Hindlimb muscle (tissue), 1 donor: Measurements from ENCODE around the gene TLN1. TPM values are rescaled to one million over a fixed set of nuclear protein-coding genes. Genes with fewer than 3 reads are reported as not detected.

Experiments
- DNase-seq: peaks from one replicate; pipeline ENCODE4 v3.0.0-alpha.2; 2013
- polyA plus RNA-seq: library from polyadenylated mRNA; unstranded; fragments of 120-200 nt; gene quantifications from one replicate; pipeline ENCODE4 v1.2.1, GENCODE V29; 2013; ENCODE audit not compliant: insufficient read length

Gene TLN1
- polyA plus RNA-seq, 1 donor, result 117 TPM

GRCh38 chr9:35728041-35728971, 3.7 kb downstream of the TLN1 start:
- DNase-seq, result no peak

DNA sequence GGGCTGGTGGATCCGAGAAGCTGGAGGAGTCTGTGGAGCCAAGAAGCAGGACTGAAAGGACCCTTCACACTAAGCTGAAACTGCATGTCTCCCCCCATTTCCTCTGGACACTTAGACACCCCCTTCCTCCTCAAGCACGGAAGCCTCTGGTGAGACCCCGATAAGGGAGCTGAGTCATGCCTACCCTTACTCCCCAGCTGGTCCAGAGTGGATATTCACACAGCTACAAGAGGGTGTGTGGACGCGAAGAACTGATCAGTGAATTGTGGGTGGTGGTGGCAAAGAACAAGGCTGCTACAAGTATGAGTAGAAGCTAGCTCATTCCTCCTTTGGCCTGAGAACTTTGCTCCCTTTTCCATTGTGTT, 4.3 kb downstream of the TLN1 start:
- no peak for DNase-seq

- DNase-seq, result no peak
Measured at GRCh38 chr9:35726931-35727330, 5.1 kb downstream of the TLN1 start.

- DNase-seq, result no peak
Measured at GRCh38 chr9:35725362-35725761, 6.6 kb downstream of the TLN1 start.

DNA sequence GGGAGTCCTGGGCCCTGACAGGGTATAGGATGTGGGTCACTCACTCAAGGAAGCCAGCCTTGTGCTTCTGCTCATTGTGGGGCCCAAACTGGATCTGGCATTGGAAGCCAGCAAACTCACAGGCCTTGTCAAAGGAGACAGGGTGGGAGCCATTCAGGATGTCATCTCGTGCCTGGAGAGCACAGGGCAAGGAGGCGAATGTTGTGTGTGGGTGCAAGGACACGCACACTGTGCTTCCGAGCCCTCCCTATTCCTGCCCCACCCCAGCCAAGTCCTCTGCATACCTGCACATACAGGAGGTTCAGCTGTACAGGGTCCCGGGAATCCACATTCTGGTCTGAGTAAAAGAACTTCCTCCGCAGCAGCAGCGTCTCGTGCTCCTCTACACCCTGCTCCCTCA, 8.1 kb downstream of the TLN1 start:
- DNase-seq, result no peak

GRCh38 chr9:35723426-35723825, 8.6 kb downstream of the TLN1 start:
- DNase-seq, result no peak

GRCh38 chr9:35719546-35719945, 12.4 kb downstream of the TLN1 start:
- DNase-seq, result no peak

DNA sequence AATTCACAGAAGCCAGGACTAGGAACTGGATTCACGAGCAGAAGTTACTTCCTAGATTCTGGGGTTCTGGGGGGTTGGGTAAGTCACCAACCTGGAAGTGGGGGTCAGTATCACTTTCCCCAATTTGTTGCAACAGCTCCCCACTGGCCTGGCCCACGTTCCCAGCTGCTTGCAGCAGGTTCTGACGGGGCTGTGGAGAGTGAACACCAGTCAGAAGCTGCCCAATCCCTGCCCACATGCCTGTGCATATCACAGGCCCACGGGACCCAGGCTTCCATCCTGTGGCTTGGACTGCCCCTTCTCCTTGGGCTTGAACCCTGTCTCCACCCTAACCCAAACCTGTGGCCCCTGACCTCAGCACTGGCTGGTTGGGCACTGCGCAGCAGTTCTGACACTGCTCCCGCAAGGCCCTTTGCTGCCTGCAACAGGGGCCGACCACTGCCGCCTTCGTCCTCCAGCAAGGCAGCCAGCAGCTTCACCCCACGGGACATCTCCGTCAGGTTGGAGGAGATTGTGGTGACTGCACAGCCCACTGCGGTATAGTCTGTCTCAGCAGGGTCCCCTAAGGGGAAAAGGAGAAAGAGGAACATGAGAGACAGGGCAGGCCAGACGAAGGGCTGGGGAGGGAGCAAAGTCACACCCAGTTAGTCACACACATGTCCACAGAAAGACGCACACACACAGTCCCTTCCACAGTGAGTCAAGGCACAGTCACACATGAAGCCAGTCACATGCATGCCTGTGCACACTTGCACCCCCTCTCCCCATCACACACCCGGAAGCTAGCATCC, 13.1 kb downstream of the TLN1 start:
- DNase-seq, result no peak

- DNase-seq, result no peak
Measured at GRCh38 chr9:35717132-35717870, 14.7 kb downstream of the TLN1 start.

GRCh38 chr9:35716230-35716629, 15.8 kb downstream of the TLN1 start:
- no peak for DNase-seq

GRCh38 chr9:35714579-35715252, 17.3 kb downstream of the TLN1 start:
- no peak for DNase-seq

GRCh38 chr9:35714123-35714522, 17.9 kb downstream of the TLN1 start:
- DNase-seq, result no peak

DNA sequence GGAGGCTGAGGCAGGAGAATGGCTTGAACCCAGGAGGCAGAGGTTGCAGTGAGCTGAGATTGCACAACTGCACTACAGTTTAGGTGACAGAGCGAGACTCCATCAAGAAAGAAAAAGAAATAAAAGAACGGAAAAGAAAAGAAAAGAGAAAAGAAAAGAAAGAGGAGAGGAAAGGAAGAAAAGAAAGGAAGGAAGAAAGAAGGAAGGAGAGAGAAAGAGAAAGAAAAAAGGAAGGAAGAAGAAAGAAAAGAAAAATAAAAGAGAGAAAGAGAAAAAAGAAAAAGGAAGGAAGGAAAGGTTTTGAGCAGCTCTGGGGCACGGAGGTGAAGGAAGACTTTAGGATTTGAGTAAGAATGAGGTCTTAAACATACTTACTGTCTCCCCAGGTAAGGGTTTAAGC, 18.4 kb downstream of the TLN1 start:
- no peak for DNase-seq

DNA sequence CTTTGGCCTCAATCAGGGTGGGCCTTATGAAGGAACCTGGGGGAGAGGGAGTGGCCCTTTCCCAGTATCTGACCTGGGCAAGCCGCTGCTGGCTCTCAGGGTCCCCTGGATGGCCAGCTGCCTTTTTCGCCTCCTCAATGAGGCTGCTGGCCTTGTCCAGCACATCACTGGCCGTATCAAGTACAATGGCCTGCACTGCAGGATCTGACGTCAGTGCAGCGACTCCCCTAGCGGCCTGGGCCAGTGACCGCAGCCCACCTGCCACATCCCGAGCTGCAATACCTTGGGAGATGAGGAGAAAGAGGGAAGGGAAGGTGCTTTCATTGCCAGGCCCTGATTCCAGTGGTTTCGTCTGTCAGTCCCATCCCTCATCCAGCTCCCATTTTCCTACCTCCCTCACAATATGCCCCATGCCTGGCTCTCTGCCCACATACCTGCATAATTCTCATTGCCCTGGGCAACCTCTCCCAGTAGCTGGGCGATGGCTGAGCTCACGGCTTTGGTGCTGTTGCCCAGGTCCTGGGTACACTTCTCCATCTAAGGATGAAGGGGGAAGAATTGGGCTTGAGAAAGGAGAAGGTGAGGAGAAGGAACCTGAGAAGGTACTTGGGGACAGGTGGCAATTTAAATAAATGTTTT, 19.1 kb downstream of the TLN1 start:
- no peak for DNase-seq

DNA sequence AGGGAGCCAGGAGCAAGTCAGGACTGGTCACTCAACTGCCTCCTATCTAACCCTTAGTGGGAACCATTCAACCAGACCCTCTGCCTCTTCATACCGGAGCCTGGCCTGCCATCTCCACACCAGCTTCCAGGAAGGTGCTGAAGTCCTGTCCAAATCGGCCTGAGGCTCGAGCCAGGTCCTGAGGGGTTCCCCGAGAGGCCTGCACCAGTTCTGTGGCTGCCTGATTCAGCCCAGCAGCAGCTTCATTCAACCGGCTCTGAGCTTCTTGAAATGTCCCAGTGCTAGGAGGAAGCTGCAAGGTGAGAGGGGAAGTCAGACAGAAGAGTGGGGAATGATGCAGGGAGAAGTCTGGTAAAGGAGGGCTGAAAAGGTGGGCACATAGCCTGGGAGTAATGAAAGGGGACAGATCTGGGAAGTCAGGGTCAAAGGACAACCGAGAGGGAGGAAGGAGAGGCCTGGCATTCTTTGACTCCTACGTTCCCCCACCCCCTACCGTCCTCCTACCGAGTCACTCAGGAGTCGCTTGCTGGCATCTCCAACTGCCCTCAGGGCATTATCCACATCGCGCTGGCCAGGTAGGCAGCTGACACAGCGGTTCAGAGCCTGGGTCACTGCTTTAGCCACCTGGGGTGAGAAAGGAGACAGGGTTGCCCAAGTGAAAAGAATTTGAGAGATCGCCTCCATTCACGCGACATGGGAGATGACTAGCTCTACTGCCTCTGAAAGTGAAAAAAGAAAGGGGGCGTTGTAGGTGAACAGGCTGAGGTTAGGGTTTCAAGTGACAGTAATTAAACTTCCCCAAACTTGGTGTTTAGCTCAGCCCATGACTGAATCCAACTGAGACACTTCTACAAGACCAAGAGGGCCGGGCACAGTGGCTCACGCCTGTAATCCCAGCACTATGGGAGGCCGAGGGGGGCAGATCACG, 20.2 kb downstream of the TLN1 start:
- DNase-seq, result no peak

- no peak for DNase-seq
Measured at GRCh38 chr9:35710818-35711500, 21.0 kb downstream of the TLN1 start.

DNA sequence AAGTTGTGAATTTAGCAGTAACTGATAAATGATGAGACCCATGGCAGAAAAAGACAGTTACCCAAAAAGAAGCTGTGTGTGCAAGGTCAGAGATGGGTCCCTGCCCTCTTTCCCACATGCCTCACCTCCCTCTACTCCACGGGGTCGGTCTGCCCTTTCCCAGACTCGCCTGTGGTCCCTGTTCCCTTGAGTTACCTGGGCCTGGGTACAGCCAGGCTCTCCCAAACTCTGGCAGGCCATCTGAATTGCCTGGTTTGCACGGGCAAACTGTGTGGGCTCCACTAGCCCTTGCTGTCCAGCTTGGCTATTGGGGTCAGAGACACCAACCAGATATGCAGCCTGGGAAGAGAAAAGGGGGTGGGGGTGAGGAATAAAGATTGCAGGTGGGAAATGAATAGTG, 23.8 kb downstream of the TLN1 start:
- DNase-seq, result no peak

DNA sequence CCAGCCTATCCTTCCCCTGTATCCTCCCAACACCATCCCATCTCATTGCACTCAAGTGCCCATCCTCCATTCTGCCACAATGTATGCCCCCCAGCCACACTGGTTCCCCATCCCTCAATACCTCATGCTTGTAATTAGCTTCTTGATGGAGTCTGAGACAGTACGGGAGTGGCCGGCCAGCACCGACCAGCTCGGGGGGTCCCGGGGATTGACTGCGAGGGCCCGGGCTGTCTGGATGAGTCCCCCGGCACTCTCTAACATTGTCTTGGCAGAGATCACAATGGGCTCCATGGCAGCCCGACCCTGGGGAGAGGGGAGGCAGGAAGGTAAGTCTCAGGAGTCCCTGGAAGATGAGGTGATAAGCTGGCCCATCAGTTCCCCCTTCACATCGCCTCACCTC, 25.0 kb downstream of the TLN1 start:
- no peak for DNase-seq

DNA sequence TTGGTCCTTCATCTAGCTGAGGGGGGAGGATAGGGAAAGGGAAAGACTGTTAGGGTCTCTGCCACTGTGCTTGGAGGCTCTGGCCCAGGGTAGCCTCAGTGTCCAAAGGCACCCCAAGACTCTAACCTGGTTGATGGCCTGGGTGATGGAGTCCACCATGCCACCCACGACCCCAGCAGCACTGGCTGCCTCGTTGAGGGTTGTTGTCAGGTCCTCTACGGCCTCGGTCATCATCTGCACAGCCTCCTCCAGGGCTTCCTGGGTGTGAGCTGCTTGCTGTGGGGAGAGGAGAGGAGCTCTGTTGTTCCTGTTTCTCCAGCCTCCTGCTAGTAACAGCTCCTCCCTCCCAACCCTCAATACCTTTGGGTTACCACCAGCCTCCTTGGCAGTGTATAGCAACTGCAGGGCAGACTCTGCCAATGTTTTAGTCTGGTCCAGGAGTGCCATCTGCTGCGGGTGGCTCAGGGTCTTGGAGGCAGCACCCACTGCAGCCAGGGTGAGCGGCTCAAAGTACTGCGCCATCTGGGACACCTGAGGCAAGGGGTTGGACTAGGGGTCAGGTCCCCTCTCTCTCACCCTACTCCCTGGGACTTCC, 26.1 kb downstream of the TLN1 start:
- DNase-seq, result no peak

DNA sequence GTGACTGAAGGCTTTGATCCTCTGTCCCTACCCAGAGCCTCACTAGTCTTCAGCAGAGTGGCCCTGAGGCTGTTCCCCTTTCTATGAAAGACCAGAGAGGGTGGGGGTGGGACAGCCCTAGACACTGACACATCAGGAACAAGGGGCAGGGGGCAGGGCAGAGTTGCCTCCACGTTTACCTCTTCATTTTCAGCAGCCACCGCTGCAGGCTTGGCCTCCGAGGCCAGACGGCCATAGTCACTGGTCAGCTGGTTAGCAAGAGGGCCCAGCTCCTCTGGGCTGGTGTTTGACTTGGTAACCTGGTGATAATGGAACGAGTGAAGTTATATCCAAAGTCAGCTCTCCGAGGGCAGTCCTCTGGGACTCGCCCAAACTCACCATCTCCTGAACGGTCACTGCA, 26.6 kb downstream of the TLN1 start:
- no peak for DNase-seq
